ENCODE results near the gene SRGAP3. TPM values are rescaled to one million over a fixed set of nuclear protein-coding genes. Genes with fewer than 3 reads are reported as not detected.

Gene SRGAP3
- total RNA-seq, 1 donor from 2014 or later: 68.6 TPM

- no peak overlapping the region for H3K27ac Mint-ChIP-seq
- TF ChIP-seq CTCF (IDR thresholded peaks at IDR 0.05; ENCODE audit: unreplicated experiment): no peak
- no peak overlapping the region for H3K4me3 Mint-ChIP-seq
- DNase-seq (ENCODE audit: low spot score in 2 of 2, unreplicated experiment in 2 of 2): no peak
- peaks cover 5% of the 10 kb centered on the region for H3K4me1 Mint-ChIP-seq
- no peaks in the 10 kb centered on the region for H3K9me3 Mint-ChIP-seq
- peaks cover 2% of the 10 kb centered on the region for H3K27me3 Mint-ChIP-seq (ENCODE audit: low read depth)
- H3K36me3 Mint-ChIP-seq: no peaks in the 10 kb centered on the region
These were observed 29.1 kb upstream of the SRGAP3 start for GRCh38 chr3:9278498-9278897.

GRCh38 chr3:9278085-9278484 lies 28.6 kb upstream of the SRGAP3 start:
- DNase-seq (ENCODE audit: low spot score in 2 of 2, unreplicated experiment in 2 of 2): no peak
- H3K27me3 Mint-ChIP-seq (ENCODE audit: low read depth): peaks cover 2% of the 10 kb centered on the region
- TF ChIP-seq CTCF (IDR thresholded peaks at IDR 0.05; ENCODE audit: unreplicated experiment): no peak
- no peaks in the 10 kb centered on the region for H3K36me3 Mint-ChIP-seq
- peaks cover 5% of the 10 kb centered on the region for H3K4me1 Mint-ChIP-seq
- H3K9me3 Mint-ChIP-seq: no peaks in the 10 kb centered on the region
- H3K4me3 Mint-ChIP-seq: no peak overlapping the region
- no peak overlapping the region for H3K27ac Mint-ChIP-seq

DNA sequence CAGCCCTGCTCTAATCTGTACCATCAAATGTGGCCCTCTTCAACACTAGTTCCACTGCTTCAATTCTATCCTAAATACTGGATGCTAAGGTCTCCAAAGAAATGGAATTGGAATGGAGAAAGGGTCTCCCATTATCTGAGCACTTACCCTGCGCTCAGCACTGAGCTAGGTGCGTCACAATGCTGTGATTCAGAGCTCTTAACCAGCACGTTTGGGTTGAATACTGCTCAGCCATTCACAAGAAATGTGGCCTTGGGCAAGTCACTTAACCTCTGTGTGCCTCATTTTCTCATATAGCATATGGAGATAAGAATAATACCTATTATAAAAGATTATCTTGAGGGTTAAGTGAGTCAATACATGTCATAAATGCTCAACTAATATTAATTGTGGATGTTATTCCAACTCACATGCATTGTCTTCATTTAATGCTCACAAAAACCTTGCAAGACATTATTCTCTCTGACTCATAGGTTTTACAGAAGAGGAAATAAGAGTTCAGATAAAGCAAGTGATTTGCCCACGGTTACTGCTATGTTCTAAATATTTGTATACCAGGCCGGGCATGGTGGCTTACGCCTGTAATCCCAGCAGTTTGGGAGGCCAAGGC lies 27.4 kb upstream of the SRGAP3 start:
- no peak for DNase-seq (ENCODE audit: low spot score in 2 of 2, unreplicated experiment in 2 of 2)
- peaks cover 7% of the 10 kb centered on the region for H3K4me1 Mint-ChIP-seq
- H3K27ac Mint-ChIP-seq: no peak overlapping the region
- no peaks in the 10 kb centered on the region for H3K36me3 Mint-ChIP-seq
- no peaks in the 10 kb centered on the region for H3K9me3 Mint-ChIP-seq
- H3K4me3 Mint-ChIP-seq: no peak overlapping the region
- no peak for TF ChIP-seq CTCF (IDR thresholded peaks at IDR 0.05; ENCODE audit: unreplicated experiment)
- H3K27me3 Mint-ChIP-seq (ENCODE audit: low read depth): peaks cover 2% of the 10 kb centered on the region

- Mint-ChIP-seq H3K4me3 (no peak overlapping the region), H3K4me1 (peaks cover 3% of the 10 kb centered on the region), H3K36me3 (no peaks in the 10 kb centered on the region), H3K27ac (no peak overlapping the region), H3K27me3 (ENCODE audit: low read depth) (peaks cover 2% of the 10 kb centered on the region), H3K9me3 (no peaks in the 10 kb centered on the region)
- no peak for DNase-seq (ENCODE audit: low spot score in 2 of 2, unreplicated experiment in 2 of 2)
- TF ChIP-seq CTCF (IDR thresholded peaks at IDR 0.05; ENCODE audit: unreplicated experiment): no peak
These were observed 22.5 kb upstream of the SRGAP3 start for GRCh38 chr3:9271903-9272302.

DNA sequence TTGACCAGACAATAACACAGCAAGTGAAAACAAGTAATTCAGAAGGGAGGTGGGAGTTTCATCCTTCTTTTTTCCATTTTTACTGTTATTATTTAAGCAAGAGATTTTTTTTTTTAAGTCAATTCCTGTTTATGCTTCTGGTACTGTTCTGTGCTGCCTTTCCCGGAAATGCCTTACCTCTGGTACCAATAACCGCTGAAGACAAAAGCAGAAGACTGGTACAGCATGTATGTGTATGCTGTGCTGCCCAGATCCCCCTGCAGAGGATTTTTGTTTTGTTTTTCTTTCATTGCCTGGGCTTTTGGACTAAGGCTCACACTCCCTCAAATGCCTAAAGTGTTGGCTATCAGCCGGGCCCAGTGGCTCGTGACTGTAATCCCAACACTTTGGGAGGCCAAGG lies 21.3 kb upstream of the SRGAP3 start:
- no peaks in the 10 kb centered on the region for H3K9me3 Mint-ChIP-seq
- no peak overlapping the region for H3K27ac Mint-ChIP-seq
- H3K4me3 Mint-ChIP-seq: no peak overlapping the region
- H3K36me3 Mint-ChIP-seq: no peaks in the 10 kb centered on the region
- peaks cover 2% of the 10 kb centered on the region for H3K27me3 Mint-ChIP-seq (ENCODE audit: low read depth)
- H3K4me1 Mint-ChIP-seq: peaks cover 3% of the 10 kb centered on the region
- TF ChIP-seq CTCF (IDR thresholded peaks at IDR 0.05; ENCODE audit: unreplicated experiment): no peak
- DNase-seq (ENCODE audit: low spot score in 2 of 2, unreplicated experiment in 2 of 2): no peak

DNA sequence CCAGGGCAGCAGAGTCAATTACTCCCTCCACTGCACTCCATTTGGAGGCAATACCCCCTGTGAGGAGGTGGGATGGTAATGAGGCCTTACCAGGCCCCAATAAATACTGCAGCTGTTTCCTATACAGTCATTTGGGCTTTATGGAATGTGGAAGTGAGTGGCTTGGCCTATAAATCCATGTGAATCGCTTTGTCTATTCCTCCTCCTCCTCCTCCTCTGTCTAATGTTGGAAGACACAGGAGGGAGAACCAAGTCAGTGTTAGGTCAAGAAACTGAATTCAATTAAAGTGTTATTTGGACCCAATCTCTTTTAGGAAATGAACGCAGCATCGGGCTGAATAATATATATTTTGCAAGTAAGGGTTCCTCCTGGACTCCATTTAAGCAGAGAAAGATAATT lies 17.3 kb upstream of the SRGAP3 start:
- peak overlapping the region; percentile 14 for H3K27ac Mint-ChIP-seq
- no peaks in the 10 kb centered on the region for H3K27me3 Mint-ChIP-seq (ENCODE audit: low read depth)
- H3K9me3 Mint-ChIP-seq: peaks cover 21% of the 10 kb centered on the region
- peaks cover 2% of the 10 kb centered on the region for H3K36me3 Mint-ChIP-seq
- no peak for TF ChIP-seq CTCF (IDR thresholded peaks at IDR 0.05; ENCODE audit: unreplicated experiment)
- H3K4me1 Mint-ChIP-seq: no peaks in the 10 kb centered on the region
- DNase-seq (ENCODE audit: low spot score in 2 of 2, unreplicated experiment in 2 of 2): no peak
- no peak overlapping the region for H3K4me3 Mint-ChIP-seq
